ENCODE data around the gene UGT1A7.

The UGT1A7 gene

DNA sequence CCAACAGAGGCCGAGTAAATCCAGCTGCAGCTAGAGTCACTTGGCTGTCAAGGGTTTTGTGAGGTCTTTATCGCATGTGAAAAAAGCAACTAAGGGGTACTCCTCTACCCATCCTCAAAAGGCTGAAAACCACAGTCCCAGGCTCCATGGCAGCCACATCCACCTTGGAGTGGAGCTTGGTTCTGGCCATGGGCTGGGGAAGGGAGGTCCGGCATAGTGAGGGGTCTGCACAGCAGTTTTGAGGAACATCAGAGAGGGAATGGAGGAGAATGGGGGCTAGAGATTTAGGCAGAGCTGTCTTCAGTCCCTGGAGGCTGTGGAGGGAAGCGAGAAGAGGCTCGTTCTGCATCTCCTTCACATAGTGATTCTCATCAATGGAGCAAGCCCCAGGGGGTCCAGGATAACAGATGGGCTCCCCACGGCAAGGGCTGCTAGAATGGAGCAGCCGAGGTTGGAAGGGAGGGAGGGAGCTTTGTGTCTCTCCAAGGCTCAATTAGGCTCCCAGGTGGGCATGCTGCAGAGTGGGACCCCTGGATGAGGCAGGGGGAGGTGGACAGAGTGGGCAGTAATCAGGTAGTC, 117.5 kb downstream of the UGT1A7 start:
- DNase-seq (ENCODE audit: low spot score) = no peak

GRCh38 chr2:233799716-233800115, 118.0 kb downstream of the UGT1A7 start:
- no peak for DNase-seq (ENCODE audit: low spot score)

DNA sequence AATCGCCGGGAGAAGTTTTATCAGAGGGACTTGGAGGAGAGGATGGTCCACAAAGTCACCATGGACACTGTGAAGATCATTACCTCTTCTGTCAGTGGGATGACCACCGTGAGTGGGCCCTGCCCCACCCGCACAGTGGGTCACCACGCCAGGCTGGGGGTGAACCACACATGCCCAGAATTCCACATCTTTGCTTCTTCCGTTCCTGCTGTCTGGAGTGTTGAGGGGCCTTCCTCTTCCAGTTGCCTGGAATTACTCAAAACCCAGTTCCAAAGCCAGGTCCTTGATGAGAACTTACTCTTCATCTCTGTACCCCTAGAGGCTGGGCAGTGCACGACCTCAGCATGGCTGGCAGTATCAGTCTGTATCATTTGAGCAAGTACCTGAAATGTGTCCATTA, 118.5 kb downstream of the UGT1A7 start:
- no peak for DNase-seq (ENCODE audit: low spot score)

DNA sequence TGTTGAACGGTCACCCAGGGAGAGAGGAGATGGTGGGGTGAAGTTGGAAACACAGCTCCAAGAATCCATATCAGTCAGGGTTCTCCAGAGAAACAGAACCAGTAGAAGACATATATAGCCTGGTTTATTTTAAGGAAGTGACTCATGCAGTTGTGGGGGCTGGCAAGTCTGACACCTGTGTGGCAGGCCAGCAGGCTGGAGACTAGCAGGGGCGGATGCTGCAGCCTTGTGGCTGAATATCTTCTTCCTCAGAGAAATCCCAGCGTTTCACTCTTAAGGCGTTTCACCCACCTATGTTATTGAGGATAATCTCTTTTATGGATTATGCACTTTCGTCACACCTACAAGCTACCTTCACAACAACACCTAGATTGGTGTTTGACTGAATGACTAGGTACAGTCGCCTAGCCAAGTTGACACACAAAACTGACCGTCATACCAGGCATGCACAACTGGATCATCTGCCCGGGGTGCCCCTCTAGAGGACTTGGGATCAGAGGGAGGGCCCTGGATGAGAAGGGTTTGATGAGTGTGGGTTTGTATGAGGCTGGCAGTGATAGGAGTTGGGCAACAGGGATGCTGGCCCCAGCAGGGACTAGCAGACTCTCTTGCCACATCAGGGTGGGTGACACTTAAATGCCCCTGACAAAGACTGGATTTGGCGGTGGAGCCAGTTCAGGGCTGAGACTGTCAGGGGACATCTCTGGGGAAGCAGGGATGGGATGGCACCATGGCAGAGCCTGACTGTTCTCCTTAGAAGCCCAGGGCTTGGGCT, 119.8 kb downstream of the UGT1A7 start:
- no peak for DNase-seq (ENCODE audit: low spot score)

GRCh38 chr2:233802132-233802815, 120.6 kb downstream of the UGT1A7 start:
- DNase-seq (ENCODE audit: low spot score) = no peak

DNA sequence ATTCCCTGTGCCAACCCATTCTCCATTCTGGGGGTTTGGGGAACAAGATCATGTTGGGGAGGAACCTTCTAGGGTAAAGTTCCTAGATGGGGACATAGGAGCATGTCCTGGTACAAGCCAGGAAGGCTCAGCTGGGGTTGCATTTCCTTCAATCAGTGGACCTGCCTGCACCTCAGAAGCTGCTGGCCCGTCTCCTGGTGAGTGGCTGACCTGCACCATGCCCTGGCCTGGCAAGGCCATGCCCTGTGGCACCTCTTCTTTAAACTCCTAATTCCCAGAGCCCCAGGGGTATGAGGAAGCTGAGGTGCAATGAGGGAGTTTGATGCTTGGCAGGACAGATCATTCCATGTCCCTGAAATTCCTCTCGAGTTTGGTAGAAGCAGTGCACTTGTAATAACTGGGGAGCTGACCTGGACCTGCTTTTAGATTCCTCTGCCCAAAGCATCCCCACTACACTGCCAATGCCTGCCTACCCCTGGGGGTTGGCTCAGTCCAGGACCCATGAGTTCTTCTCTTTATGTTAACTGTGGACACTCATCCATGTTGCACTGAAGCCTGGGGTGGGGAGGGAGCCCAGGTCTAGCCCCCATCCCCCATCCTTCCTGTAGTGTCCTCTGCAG, 121.7 kb downstream of the UGT1A7 start:
- no peak for DNase-seq (ENCODE audit: low spot score)

GRCh38 chr2:233803994-233804393, 122.3 kb downstream of the UGT1A7 start:
- no peak for DNase-seq (ENCODE audit: low spot score)

DNA sequence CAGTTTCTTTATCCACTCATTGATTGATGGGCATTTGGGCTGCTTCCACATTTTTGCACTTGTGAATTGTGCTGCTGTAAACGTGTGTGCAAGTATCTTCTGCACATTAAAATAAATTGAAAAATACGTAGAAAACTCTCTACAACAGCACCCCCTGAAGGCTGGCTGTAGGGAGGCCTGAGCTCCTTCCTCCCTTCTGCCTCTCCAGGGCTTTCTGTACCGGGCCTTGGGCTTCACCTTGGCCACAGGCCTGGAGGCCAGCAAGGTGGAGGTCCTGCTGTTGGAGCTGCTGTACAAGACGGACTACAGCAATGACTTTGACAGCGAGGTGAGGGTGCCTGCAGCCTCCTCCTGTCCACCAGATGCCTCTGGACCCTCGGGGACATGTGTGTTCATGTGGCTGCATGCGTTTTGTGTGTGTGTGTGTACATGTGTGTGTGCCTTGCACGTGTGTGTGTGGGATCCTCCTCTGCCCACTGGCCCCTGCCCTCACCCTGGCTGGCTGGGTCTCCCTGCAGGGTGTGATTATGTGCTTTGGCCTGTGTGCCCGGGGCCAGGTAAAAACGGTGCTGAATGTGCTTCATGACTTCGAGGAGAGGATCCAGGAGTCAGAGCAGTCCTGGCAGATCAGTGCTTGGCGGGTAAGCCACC, 125.6 kb downstream of the UGT1A7 start:
- DNase-seq (ENCODE audit: low spot score) = no peak

GRCh38 chr2:233807966-233808935, 126.5 kb downstream of the UGT1A7 start:
- DNase-seq (ENCODE audit: low spot score) = no peak

- DNase-seq (ENCODE audit: low spot score) = no peak
Observed at GRCh38 chr2:233810385-233810784, 128.7 kb downstream of the UGT1A7 start.

- DNase-seq (ENCODE audit: low spot score) = no peak
Observed at GRCh38 chr2:233811087-233811486, 129.4 kb downstream of the UGT1A7 start.

- no peak for DNase-seq (ENCODE audit: low spot score)
Observed at GRCh38 chr2:233811732-233812131, 130.0 kb downstream of the UGT1A7 start.

DNA sequence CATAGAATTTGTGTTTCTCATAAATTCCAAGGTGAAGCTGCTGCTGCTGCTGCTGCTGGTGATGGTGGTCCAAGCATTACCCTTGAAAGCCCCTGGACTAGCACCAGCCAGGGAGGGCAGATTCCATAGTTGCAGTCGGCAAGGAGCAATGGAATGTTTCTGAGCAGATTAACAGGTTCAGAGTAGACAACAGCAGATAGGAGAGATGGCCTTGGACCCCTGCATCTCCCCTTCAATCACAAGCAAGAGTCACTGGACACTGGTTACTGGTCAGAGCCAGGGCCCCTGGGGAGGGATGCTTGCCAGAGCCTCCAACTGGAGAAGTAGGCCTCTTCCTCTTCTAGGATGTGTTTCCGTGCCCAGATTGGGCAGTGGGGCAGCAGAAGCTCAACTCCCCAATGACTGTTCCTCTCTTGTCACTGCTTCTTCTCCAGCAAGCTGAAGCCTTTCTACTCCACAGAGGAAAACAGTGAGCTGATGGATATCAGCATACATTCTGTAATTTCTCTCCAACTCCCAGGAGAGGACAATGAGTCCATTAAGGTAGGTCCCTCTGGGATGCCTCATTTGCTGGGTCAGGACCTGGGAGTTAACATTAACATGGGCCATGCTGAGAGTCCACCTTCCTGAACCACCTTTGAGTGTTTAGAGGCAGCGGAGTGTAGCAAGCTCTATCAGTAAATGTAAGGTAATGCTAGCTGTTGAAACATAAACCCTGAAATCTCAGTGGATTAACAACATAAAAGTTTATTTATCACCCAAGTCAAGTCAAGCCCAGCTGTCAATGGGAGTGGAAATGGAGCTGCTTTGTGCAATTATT, 131.7 kb downstream of the UGT1A7 start:
- no peak for DNase-seq (ENCODE audit: low spot score)

DNA sequence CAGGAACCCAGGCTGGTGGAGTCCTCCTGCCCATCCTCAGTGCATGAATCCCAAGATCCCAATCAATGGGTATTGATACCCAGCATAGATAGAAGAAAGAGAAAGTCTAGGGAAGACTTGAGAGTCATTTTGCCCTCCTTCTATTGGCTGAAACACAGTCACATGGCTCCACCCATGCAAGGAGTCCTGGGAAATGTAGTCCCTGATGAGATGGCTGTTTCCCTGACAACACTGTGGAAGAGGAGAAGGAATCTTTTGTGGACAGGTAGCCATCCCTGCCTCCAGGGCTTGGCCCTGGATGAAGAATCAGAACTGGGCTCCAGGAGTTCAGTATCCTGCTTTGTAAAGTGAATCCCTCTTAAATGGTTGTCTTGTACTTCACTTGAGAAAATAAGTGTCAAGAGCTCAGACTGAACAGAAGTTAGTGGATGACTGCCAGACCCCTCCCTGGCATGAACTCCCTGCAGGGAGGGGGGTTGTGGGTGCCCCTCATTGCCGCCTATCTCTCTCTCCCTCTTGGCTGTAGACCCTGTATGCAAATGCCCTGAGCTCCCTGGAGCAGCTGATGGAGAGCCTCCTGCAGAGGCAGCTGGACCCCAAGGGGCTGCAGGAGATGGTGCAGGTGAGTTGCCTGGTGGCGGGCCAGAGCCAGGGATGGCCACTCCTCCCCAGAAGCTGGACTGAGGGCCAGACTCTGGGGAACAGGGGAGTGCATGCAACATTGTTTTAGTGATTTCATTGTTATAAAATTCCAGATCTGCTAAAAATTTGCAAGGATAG, 132.5 kb downstream of the UGT1A7 start:
- no peak for DNase-seq (ENCODE audit: low spot score)

- DNase-seq (ENCODE audit: low spot score) = no peak
Observed at GRCh38 chr2:233815861-233816260, 134.2 kb downstream of the UGT1A7 start.

- no peak for DNase-seq (ENCODE audit: low spot score)
Observed at GRCh38 chr2:233816334-233816733, 134.6 kb downstream of the UGT1A7 start.

DNA sequence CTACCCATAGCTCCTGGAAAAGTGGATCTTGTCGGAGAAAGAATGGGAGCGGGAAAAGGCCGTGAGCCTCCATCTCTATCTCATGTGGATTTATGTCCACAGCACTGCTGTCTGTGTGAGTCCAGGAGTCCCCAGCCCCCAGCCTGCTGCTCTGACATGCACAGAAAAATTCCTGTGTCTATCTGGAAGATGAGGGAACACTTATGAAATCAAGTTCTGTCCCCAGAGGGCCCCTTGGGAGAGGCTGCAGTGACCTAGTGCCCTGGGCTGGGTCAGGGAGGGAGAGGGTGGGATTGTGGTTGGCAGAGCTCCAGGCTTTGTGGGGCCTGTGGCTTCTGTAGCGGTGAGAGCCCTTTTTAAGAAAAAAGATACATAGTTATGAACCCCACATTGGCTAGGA, 135.1 kb downstream of the UGT1A7 start:
- no peak for DNase-seq (ENCODE audit: low spot score)

DNA sequence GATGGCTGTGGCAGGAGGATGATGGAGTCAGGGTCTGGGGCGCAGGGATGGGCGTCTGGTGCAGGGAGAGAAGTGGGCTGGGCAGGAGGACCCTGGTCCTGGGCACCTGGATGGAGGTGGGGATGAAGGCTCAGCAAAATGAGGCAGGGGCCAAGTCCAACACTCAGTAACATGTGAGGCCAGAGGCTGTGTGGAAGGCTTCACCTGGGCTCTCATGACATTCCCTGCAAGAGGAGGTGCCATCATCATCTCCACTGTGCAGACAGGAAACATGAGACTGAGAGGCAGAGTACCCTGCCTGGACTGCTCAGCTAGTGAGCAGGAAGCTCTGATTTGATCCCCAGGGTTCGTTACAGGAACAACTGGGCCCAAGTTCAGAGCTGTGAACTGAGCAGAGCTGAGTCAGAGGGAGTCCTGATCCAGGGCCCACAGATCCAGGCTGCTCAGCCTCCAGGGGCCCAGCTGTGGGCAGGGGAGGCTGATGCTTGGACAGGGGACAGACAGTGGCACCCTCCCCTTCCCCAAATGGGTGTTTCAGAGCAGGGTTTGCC, 135.7 kb downstream of the UGT1A7 start:
- DNase-seq (ENCODE audit: low spot score) = no peak

- DNase-seq (ENCODE audit: low spot score) = no peak
Observed at GRCh38 chr2:233817995-233818638, 136.4 kb downstream of the UGT1A7 start.
